GM19043 (cell line): Measurements from ENCODE around the gene HTR5A.
"Not testable (repeated sequence)": the region's sequence is repeated elsewhere in the genome, so short reads cannot be mapped to it uniquely, and the experiment has no call there.

ENCODE experiments used
- ATAC-seq: cut with Tn5 transposase; IDR thresholded peaks from one replicate; pipeline ENCODE4 v1.9.1; 2021; ENCODE audit warnings: low read depth; ENCODE audit not compliant: unreplicated experiment

HTR5A gene

DNA sequence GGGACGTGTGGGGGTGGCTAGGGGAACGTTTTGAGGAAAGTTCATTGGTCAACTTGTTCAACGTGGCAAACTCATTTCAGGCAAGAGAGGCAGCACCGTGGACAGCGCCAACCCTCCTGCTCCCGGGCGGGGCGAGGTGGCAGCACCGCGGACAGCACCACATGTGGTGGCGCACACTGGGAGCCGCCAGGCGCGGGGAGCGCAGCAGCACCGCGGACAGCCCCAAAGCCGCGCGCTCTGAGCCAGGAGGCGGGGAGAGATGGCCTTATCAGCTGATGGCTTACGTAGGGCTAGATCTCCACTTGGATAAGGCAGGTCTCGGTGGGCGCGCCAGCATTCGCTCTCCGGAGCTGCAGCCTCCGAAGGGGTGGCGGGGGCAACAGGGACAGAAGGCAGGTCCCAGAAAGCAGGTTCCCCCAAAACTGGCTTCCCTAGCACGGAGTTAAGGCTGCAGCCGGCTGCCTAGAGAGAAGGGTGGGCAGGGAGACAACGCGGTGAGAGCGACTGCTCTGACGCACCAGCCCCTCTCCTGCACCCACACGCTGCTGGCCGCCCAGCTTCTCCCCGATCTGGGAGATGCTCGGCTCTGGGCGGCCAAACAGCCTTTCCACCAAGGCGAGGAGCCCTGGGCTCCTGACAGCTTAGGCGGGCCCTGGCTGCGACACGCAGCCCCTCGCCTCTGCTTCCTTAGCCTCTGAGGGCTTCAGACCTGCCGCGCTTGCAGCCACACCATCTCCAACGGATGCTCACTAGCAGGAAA is at the start of gene HTR5A:
Gene HTR5A, plus strand, starts transcription at position 333 of the 760 bp plus-strand sequence. CDS start 576 bp downstream, outside the sequence.
- ATAC-seq = peak; percentile 99

DNA sequence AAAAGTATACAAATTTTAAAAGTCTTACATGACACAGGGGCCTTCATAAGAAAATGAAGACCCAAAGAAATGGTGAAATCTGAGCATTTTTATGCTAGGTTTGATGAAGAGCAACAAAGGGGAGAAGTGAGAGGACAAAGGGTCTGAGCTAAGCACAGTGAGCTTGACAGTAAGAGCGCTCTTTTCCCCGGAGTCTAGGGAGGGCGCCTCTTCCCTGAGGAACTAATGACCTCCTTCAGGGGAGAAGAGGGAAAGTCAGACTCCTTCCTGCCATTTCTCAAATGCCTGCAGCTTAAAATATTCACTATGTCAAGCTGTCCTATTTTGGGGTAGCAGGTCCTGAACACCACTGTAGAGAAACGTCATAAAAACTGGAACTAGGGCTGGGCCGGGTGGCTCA is 49.1 kb upstream of the HTR5A start:
- ATAC-seq = no peak

DNA sequence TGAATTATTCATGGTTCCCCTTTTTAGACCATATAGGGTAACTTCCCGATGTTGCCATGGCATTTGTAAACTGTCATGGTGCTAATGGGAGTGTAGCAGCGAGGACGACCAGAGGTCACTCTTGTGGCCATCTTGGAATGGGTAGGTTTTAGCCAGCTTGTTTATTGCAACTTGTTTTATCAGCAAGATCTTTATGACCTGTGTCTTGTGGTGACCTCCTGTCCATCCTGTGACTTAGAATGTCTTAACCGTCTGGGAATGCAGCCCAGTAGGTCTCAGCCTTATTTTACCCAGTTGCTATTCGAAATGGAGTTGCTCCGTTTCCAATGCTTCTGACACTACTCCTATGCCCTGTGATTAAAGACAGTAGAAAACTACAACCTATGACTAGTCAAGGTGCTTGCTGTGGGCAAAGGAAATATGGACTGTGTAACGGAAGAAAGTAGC is 48.4 kb upstream of the HTR5A start:
- ATAC-seq = no peak

DNA sequence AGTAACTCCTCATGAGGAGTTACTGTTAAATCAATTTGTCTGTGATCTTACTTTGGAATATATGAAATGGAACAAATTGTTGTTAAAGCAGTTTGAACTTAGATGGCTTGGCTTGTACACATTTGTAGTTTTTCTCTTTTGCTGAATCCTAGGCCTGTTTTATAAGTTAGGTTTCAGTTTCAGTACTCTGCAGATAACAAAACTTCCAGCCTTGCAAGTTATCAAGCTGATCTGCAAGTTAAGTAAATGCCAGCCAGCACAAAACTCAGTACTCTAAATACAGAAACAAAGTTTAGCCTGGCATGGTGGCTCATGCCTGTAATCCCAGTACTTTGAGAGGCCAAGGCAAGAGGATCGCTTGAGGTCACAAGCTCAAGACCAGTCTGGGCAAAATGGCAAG is 42.2 kb upstream of the HTR5A start:
- no peak for ATAC-seq

DNA sequence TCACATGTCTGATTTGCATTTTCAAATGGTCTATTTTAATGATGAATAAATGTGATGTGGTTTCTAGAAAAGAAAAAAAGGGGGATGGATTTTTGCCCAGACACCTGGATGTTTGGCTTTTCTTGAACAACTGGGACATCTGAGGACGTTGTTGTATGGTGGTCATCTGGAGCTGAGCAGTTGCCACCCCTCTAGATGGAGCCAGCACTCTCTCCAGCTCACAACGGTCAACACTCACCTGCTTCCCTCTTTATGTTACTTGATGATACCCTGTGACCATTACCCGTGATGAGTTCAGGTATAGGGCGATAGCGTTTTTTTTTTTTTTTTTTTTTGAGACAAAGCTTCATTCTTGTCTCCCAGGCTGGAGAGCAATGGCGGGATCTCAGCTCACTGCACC is 37.1 kb upstream of the HTR5A start:
- ATAC-seq = no peak

DNA sequence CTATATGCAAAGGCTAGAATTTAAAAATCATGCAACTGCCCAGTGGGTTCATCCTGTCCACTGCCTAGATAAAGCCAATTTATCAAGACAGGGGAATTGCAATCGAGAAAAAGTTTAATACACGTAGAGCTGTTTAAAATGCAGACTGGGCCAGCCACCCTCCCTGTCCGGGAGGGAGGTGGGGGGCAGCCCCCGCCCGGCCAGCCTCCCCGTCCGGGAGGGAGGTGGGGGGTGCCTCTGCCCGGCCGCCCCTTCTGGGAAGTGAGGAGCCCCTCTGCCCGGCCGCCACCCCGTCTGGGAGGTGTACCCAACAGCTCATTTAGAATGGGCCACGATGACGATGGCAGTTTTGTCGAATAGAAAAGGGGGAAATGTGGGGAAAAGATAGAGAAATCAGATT is 35.6 kb upstream of the HTR5A start:
- not testable (repeated sequence) for ATAC-seq

DNA sequence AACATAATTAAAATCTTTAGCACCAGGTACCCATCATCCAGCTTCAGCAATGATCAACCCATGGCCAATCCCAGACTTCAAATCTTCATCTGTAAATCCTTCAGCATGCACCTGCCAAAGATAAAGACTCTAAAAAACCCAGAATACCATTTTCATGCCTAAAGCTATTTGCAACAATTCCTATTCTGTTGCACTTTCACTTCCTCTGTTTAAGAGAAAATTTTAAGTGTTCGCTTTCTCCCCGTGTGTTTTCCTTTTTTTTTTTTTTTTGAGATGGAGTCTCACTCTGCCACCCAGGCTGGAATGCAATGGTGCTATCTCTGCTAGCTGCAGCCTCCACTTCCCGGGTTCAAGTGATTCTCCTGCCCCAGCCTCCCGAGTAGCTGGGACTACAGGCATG is 31.8 kb upstream of the HTR5A start:
- ATAC-seq = no peak

DNA sequence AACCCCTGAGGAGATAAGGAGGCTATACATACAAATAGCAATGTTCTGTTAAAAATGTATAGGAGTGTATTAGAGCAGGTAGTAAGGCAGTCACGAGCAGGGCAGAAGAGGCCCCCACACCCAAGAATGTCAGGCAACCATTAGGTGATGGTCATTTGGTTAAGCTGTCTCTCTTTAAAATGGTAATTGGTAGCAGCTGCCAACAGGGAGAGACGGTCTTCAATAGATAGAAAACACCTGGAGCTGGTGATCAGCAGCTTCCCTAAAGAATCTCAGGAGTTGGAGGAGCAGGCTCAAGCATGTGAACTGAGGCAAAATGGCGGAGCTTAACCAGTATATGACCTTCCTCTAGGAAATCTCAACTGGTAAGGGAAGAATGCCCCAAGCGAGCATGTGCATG is 26.4 kb upstream of the HTR5A start:
- ATAC-seq = no peak

DNA sequence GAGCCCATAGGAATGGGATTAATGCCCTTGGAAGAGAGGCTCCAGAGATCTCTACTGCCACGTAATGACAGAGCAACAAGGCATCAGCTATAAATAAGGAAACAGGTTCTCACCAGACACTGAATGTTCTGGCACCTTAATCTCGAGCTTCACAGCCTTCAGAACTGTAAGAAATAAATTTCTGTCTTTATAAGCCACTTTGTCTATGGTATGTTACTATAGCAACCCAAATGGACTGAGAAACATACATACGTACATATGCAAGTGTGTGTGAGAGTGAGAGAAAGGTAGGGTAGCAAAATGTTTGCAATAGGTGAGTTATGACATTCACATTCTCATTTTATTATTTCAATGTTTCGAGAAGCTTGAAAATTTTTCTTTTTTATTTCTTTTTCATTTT is 22.1 kb upstream of the HTR5A start:
- ATAC-seq = no peak

DNA sequence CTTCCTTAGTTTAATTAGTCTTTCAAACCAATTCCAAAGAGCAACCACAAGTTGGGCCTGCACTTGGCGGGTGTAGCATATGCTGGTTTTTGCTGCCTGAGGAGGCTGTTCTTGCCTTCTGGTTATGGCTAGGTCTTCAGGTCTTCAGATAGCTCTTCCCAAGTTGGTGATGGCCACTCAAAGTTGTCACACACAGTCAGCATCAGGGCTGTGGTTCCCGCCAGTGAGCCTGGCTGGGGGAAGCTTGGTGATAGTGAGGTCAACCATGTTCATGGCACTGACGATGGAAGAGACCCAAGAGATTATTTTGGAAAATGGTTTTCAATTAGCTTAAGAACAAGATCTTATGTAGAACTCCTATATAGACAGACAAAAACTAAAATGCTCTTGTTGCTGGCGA is 18.8 kb upstream of the HTR5A start:
- no peak for ATAC-seq

DNA sequence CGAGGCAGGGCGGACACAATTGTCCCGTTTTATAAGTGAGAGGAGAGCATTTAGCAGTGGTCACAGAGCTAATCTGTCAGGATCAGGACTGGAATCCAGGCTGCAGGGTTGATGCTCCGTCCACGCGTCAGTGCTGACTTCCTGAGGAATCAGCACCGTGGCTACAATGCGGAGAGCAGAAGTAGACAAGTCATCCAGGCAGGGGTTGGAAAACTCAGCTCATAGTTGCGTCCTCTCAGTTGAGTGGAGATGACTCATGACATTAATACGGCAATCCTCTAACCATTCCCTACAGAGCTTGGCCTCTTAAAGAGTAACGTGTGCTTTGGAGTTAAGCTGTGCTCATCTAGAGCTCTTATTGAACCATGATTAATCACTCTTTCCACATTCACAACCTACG is 17.1 kb upstream of the HTR5A start:
- no peak for ATAC-seq

DNA sequence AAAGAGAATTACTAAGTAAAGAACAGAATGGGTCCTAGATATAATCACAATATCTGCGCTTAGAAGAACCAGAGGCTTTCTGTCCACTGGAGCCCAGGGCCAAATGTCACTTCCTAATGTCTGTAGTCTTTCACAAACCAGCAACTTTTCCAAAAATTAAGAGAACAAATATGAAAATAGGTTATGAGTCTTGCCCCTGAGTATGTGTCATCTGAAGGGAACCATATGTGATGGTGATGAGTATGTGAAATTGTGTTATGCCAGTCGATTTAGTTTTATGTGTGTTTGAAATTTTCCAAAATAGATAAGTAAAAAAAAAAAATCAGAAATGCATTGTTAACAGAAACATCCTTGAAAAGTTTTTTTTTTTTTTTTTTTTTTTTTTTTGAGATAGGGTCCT is 15.4 kb upstream of the HTR5A start:
- ATAC-seq = no peak

DNA sequence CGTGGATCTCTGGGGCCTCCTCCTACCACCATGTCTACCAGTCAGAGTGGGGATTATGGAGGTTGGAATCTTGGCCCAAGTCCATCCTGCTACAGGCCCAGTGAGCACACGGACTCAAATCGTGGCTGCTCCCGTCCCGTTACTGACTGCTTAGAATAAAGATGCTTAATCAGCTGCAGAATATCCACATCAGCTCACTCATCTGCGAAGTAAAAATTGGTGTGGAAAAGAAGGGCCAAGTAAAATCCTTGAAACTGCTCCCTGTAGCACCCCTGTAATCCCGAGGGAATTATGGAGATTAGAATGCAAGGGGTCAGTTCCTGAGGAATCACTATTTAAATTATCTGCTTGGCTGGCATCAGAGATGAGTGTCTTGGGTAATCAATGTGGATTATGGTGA is 13.0 kb upstream of the HTR5A start:
- ATAC-seq = no peak

DNA sequence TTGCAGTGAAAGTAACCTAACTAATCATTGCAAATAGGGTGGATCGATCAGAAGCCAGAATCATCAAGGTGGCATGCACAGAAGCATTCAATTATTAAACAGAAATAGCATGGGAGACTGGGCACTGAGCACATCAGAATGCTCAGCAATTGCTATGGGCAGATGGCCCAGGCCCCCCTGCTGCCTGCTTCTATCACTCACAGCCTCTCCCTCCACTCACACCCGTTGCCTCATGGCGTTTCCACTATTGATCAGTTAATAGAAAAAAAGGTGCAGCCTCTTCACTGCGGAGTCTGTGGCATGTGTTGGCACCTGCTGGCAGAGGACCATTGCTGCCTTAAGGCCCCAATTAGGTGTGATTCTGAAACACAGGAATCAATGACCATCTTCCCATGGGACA is 11.2 kb upstream of the HTR5A start:
- ATAC-seq = no peak

DNA sequence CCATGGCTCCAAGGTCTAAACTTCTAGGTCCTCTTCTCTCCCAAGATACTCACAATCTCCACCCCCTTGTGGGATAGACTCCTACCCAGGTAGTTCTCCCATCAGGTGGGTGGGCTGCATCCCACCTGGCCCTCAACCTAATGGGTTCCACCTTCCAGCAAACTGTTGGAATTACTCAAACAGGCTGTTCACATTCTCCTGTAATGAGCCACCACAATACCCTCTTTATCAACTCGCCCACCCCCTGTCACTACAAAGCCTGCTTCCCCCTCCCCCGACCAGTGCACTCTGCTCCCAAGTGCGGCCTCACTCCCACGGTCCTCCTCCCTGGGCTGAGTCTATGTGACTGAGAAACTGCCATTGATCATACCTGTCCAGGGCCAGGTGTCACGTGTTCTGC is 10.4 kb upstream of the HTR5A start:
- ATAC-seq = no peak

DNA sequence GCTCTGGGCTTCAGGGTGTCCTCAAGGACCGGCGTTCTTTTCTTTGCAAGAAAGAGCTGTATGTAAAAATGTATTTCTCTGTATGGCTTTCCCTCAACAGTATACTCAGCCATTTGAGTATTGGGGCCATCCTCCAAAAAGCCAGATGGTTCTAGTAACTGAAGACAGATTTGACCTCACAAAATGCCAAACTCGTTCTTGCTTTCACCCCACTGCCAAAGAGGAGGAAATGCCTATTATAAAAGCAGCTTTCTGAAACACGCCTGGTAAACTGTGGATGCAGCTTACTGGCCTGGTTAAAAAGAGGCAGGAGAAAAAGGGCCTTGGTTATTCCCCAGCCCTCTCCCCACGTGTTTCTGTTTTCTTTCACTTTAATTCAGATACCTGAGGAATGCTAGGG is 7.7 kb upstream of the HTR5A start:
- ATAC-seq = no peak

DNA sequence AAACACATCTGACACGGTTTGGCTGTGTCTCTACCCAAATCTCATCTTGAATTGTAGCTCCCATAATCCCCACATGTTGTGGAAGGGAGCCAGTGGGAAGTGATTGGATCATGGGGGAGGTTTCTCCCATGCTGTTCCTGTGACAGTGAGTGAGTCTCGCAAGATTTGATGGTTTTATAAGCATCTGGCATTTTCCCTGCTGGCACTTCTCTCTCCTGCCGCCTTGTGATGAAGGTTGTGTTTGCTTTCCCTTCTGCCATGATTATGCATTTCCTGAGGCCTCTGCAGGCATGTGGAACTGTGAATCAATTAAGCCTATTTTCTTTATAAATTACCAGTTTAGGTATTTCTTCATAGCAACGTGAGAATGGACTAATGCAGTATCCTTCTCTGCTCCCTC is 5.9 kb upstream of the HTR5A start:
- no peak for ATAC-seq

DNA sequence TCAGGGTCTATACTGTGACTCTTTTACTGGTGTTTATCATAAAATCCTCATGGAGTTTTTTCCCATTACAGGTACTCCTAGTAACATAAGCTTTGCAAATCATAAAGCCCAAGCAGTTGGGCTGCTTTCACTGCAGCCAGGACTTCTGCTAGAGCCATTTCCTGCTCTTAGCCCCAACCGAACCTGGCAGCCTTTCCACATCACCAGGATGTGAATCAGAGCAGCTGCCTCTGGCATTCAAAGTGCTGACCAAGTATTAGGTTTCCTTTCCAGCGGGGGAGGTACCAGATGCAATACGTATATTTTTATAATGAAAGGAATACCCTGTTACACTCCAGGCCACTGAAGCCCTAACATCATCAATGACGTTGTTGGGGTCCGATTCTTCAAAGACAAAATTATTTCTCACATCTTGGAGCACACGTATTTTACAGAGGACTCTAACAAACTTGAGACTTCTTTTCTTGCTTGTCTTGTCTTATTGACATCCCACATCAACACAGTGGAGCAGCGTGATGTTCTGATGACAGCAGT is 3.6 kb upstream of the HTR5A start:
- no peak for ATAC-seq

DNA sequence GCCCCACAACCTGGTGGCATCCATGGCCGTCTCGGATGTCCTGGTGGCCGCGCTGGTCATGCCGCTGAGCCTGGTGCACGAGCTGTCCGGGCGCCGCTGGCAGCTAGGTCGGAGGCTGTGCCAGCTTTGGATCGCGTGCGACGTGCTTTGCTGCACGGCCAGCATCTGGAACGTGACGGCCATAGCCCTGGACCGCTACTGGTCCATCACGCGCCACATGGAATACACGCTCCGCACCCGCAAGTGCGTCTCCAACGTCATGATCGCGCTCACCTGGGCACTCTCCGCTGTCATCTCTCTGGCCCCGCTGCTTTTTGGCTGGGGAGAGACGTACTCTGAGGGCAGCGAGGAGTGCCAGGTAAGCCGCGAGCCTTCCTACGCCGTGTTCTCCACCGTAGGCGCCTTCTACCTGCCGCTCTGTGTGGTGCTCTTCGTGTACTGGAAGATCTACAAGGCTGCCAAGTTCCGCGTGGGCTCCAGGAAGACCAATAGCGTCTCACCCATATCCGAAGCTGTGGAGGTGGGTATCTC is 1.1 kb downstream of the HTR5A start:
- no peak for ATAC-seq

DNA sequence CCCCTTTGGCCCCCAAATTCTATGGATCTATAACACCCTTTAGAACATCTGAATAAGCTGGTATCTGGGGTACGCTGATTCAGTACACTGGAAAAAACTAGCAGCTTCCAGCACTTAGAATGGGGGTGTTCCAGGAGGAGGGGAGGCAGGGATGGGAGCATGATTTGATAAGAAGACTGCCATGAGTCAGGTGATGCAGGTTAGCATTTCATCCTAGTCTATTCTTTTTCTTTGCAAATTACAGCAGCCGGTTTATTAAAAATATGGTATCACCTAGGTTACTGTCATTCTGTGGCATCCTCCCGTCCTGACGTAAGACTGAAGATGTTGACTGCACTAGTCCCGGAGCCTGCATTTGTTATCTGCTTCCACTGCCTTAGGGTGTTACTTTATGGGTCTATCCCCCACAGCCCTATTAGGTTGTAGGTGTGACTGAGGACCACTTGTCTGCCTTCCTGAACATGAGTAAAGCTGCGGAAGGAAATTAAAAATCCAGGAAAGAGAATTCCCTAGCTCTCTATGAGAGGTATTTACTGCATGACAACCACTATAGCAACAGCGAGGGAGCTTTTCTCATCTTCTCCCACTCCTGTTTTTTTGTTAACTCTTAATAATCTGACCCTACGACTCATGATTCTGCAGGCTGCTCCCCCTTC is 1.9 kb downstream of the HTR5A start:
- ATAC-seq = no peak

DNA sequence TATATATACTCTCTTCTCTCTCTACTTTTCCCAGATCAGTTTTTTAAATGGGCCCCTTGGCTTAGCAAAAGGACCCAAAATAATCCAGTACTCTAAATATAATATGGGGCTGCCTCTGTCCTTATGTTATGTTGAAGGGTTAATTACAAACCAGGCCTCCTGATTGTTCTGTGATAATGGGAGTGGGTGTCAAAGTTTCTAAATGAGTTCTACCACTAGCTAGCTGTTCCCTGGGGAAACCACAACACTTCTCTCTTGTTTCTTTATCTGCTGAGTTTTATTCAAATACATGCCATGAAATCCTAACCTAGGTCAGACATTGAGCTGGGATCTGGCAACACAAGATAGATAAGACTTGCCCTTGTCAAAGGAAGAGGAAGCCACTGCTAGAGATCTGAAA is 3.8 kb downstream of the HTR5A start:
- ATAC-seq = no peak

DNA sequence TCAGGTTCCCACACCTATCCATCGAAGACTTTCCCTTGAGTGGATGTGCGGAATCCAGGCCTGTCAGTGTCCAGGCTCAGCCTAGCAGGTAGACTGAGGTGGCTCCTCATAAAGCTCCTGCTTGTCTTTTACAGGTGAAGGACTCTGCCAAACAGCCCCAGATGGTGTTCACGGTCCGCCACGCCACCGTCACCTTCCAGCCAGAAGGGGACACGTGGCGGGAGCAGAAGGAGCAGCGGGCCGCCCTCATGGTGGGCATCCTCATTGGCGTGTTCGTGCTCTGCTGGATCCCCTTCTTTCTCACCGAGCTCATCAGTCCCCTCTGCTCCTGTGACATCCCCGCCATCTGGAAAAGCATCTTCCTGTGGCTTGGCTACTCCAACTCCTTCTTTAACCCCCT is 13.9 kb downstream of the HTR5A start:
- no peak for ATAC-seq
